ENCODE data around the gene FOXL2NB. TPM values are rescaled to one million over a fixed set of nuclear protein-coding genes. Genes with fewer than 3 reads are reported as not detected.
A peak's percentile ranks its signal among the peaks of the same experiment; 100 is the strongest.

FOXL2NB gene
- polyA plus RNA-seq, 1 donor from 2014 or later = not detected

DNA sequence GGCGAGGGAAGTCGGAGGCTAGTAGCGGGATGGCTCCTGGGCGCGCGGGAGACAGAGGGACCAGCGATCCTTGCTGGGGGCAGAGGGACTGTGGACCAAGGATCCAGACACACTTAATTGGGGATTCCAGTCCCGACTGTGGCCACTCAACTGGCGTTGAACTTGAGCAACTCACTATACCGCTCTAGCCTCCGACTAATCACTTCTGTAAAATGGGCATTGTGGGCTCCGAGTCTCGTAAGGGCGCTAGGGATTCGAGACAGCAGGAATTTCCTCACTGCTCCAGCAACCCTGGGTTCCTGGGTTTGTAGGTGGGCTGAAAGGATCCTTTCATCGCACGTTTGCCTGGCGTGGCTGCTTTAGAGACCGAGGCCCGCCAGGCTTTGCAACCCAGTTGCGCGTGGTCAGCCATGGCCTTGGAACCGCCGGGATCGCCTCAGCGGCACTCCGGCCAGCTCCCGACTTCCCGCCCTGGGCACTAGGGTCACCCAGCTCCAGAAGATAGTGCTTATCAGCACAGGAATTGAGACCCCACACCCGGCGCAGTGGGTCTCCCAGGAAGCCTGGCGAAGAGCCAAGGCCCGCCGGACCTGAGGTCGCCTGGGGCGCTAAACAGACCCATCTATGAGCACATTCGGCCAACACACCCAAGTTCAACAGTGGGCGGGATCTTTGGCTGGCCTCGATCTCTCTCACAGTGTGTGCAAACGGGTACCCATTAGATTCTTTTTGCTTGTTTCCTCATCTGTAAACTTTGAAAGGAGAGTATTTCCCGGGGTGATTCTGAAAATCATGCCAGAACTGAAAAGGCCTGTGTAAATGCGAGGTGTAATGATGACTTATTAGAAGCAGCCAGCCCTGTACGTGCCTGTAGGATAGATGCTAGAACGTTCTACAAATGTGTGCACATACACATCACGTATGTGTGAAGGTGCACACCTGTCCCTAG, 10.0 kb upstream of the FOXL2NB start:
- TF ChIP-seq POLR2AphosphoS5 (IDR thresholded peaks at IDR 0.05) (no peak), EZH2 (IDR thresholded peaks at IDR 0.05; ENCODE audit: borderline replicate concordance, insufficient read depth, low read length, poor library complexity, severe bottlenecking) (no peak), MXI1 (conservative IDR thresholded peaks at IDR 0.05; ENCODE audit: poor library complexity, severe bottlenecking) (no peak), TAF1 (IDR thresholded peaks at IDR 0.05; ENCODE audit: low read depth) (no peak), SMC3 (conservative IDR thresholded peaks at IDR 0.05; ENCODE audit: poor library complexity) (no peak), EP300 (conservative IDR thresholded peaks at IDR 0.05; ENCODE audit: poor library complexity, severe bottlenecking) (no peak), RAD21 (conservative IDR thresholded peaks at IDR 0.05) (no peak), REST (IDR thresholded peaks at IDR 0.05; ENCODE audit: borderline replicate concordance) (no peak)
- TF ChIP-seq, protein P1, sequence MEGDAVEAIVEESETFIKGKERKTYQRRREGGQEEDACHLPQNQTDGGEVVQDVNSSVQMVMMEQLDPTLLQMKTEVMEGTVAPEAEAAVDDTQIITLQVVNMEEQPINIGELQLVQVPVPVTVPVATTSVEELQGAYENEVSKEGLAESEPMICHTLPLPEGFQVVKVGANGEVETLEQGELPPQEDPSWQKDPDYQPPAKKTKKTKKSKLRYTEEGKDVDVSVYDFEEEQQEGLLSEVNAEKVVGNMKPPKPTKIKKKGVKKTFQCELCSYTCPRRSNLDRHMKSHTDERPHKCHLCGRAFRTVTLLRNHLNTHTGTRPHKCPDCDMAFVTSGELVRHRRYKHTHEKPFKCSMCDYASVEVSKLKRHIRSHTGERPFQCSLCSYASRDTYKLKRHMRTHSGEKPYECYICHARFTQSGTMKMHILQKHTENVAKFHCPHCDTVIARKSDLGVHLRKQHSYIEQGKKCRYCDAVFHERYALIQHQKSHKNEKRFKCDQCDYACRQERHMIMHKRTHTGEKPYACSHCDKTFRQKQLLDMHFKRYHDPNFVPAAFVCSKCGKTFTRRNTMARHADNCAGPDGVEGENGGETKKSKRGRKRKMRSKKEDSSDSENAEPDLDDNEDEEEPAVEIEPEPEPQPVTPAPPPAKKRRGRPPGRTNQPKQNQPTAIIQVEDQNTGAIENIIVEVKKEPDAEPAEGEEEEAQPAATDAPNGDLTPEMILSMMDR (IDR thresholded peaks at IDR 0.05; ENCODE audit: poor library complexity, severe bottlenecking) = no peak
- H3K36me3 ChIP-seq (ENCODE audit: insufficient read depth, low read length) = no peaks in the 10 kb centered on the region
- H4K20me1 ChIP-seq (ENCODE audit: insufficient read depth) = no peaks in the 10 kb centered on the region
- H3K9me3 ChIP-seq (ENCODE audit: low read length) = no peaks in the 10 kb centered on the region
- H3F3A ChIP-seq (ENCODE audit: insufficient read depth, low read length, poor library complexity, severe bottlenecking) = no peaks in the 10 kb centered on the region
- H3K79me2 ChIP-seq (replicated peaks; ENCODE audit: insufficient read depth, low read length) = no peaks in the 10 kb centered on the region
- H3K9ac ChIP-seq (ENCODE audit: low read length) = no peak overlapping the region
- H3K4me2 ChIP-seq (ENCODE audit: low read length) = no peak overlapping the region
- peak overlapping the region; percentile 70 for H3K4me3 ChIP-seq (ENCODE audit: low read length)
- no peak overlapping the region for H2AFZ ChIP-seq (ENCODE audit: low read depth, low read length)
- H3K9me2 ChIP-seq (ENCODE audit: insufficient read depth, low read length) = no peaks in the 10 kb centered on the region
- no peak overlapping the region for H3K27ac ChIP-seq (ENCODE audit: low read length)
- H3K27me3 ChIP-seq (ENCODE audit: insufficient read depth, low read depth, low read length) = peaks cover 89% of the 10 kb centered on the region

- H3K9me3 ChIP-seq (ENCODE audit: low read length) = no peaks in the 10 kb centered on the region
- H3K36me3 ChIP-seq (ENCODE audit: insufficient read depth, low read length) = no peaks in the 10 kb centered on the region
- no peak overlapping the region for H2AFZ ChIP-seq (ENCODE audit: low read depth, low read length)
- H3F3A ChIP-seq (ENCODE audit: insufficient read depth, low read length, poor library complexity, severe bottlenecking) = no peaks in the 10 kb centered on the region
- no peak for TF ChIP-seq REST (IDR thresholded peaks at IDR 0.05; ENCODE audit: borderline replicate concordance)
- TF ChIP-seq RAD21 (conservative IDR thresholded peaks at IDR 0.05) = no peak
- TF ChIP-seq SMC3 (conservative IDR thresholded peaks at IDR 0.05; ENCODE audit: poor library complexity) = no peak
- TF ChIP-seq EZH2 (IDR thresholded peaks at IDR 0.05; ENCODE audit: borderline replicate concordance, insufficient read depth, low read length, poor library complexity, severe bottlenecking) = no peak
- no peak for TF ChIP-seq MXI1 (conservative IDR thresholded peaks at IDR 0.05; ENCODE audit: poor library complexity, severe bottlenecking)
- TF ChIP-seq, protein P1 (IDR thresholded peaks at IDR 0.05; ENCODE audit: poor library complexity, severe bottlenecking) = no peak
- TF ChIP-seq POLR2AphosphoS5 (IDR thresholded peaks at IDR 0.05) = no peak
- no peak for TF ChIP-seq TAF1 (IDR thresholded peaks at IDR 0.05; ENCODE audit: low read depth)
- no peak for TF ChIP-seq EP300 (conservative IDR thresholded peaks at IDR 0.05; ENCODE audit: poor library complexity, severe bottlenecking)
- no peak overlapping the region for H3K9ac ChIP-seq (ENCODE audit: low read length)
- H3K27me3 ChIP-seq (ENCODE audit: insufficient read depth, low read depth, low read length) = peaks cover 96% of the 10 kb centered on the region
- no peaks in the 10 kb centered on the region for H3K79me2 ChIP-seq (replicated peaks; ENCODE audit: insufficient read depth, low read length)
- no peak overlapping the region for H3K27ac ChIP-seq (ENCODE audit: low read length)
- H3K4me2 ChIP-seq (ENCODE audit: low read length) = no peak overlapping the region
- no peaks in the 10 kb centered on the region for H3K9me2 ChIP-seq (ENCODE audit: insufficient read depth, low read length)
- peak overlapping the region; percentile 32 for H3K4me3 ChIP-seq (ENCODE audit: low read length)
- H4K20me1 ChIP-seq (ENCODE audit: insufficient read depth) = no peaks in the 10 kb centered on the region
Observed at GRCh38 chr3:138937690-138938055, 9.3 kb upstream of the FOXL2NB start.

Data from neural cell (in vitro differentiated cells).